A549 treated with Mapracorat at 1 μM for 4 hours (cell line): ENCODE measurements around the gene HACD2. TPM values are rescaled to one million over a fixed set of nuclear protein-coding genes. Genes with fewer than 3 reads are reported as not detected.

Source experiments
- total RNA-seq: library from RNA; stranded (reverse); fragments of 200-300 nt; extraction: Qiagen RNA extraction; gene quantifications from 5 replicates; pipeline ENCODE4 v1.2.3, GENCODE V29; 2022

HACD2 gene, protein sequence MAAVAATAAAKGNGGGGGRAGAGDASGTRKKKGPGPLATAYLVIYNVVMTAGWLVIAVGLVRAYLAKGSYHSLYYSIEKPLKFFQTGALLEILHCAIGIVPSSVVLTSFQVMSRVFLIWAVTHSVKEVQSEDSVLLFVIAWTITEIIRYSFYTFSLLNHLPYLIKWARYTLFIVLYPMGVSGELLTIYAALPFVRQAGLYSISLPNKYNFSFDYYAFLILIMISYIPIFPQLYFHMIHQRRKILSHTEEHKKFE
- total RNA-seq, result 30.2 to 34.5 TPM (median 33.9 TPM) in 5 replicates

DNA sequence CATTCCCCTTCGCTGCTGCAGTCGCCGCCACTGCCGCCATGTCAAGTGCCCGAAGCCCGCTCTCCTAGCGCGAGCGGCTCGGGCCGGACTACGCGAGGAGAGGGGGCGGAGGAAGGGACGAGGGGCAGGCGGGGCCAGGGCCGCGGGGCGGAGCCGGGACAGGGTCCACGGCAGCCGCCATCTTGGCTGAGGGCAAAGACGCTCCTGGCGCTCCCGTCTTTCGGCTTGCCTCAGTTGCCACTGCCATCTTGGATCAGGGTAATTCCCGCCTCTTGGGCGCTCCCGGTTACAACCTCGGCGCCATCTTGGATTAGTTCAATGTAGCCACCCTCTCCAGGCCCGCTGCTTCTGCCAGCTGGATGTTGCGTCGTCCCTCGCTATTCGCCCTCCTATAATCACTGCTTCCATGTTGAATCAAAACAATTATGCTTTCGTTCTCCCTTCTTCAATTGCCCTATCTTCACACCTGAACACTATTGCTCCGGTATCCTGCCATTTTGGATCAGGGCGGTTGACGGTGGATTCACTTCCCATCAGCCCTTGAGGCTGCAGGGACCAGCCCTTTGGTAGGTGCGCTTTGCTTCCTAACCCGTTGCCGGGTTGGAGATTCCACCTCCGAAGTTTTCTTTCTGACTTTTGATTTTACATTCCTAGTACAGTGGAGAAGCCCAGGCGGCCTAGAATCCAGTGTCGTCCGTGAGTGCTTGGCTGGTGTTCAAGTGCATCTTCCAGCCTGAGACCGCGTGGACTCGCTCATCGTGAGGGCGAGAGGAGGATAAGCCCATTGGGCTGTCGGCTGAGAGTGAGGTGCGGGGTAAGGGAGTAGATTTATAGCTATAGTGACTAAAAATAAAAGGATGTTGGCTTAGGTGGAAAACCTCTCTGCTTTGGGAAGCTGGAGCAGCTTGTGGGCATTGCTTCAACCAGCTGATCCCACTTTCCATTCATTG is at the start of gene HACD2:
TSS of gene HACD2 (minus strand) at position 66 of the 950 bp plus-strand sequence. CDS start at position 40, 26 bp downstream.

DNA sequence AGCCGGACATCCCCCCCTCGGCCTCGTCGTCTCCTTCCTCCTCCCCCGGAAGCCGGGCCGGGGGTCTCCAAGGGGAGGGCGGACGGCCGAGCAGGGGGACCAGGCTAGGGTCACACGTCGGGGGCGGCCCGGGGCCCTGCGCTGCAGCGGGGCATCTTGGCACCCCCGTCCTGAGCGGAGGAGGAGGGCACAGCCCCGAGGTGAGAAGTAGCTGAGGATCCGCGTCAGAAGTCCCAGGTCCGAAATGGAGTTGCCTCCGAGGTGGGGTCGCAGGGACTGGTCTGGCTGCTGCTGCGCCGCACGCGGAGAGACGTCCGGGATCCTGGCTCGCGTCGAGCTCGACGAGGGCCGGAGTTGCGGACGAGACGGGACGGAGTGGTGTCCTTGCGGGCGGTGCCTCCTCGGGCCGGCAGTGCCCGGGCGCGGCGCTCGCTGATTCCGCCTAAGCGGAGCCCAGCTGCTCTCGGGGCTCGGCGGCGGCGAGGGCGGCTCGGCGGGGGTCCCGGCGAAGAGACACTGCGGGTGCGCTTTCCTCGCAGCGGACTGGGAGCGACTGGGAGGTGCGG is 136.2 kb downstream of the HACD2 start, which contains the start of gene ADCY5:
TSS of gene ADCY5 (minus strand) at position 555 of the 566 bp plus-strand sequence. CDS start at position 10, 545 bp downstream.

Other genes with a start within 250 kb of the HACD2 start
- 0.22 to 0.88 TPM (median 0.30 TPM) in 5 replicates for gene ADCY5, start 136.0 kb downstream of the HACD2 start, total RNA-seq